Skeletal muscle satellite cell (primary cell): ENCODE measurements around the gene HOXB6.

Experiments
- H3K27me3 ChIP-seq: 2 replicates; pipeline ENCODE4 v1.7.0; 2013; ENCODE audit warnings: low read length; ENCODE audit not compliant: control insufficient read depth, insufficient read depth
- H3K36me3 ChIP-seq: 2 replicates; pipeline ENCODE4 v1.7.0; 2013; ENCODE audit warnings: mild to moderate bottlenecking, control low read depth, low read length; ENCODE audit not compliant: insufficient read depth
- H3K4me1 ChIP-seq: 2 replicates; pipeline ENCODE4 v1.7.0; 2013; ENCODE audit warnings: low read length; ENCODE audit not compliant: control insufficient read depth, insufficient read depth
- H3K4me2 ChIP-seq: 2 replicates; pipeline ENCODE4 v1.7.0; 2013; ENCODE audit warnings: mild to moderate bottlenecking, low read length
- H3K4me3 ChIP-seq: 2 replicates; pipeline ENCODE4 v1.7.0; 2013; ENCODE audit warnings: low read length
- H3K9ac ChIP-seq: 2 replicates; pipeline ENCODE4 v1.7.0; 2013; ENCODE audit warnings: mild to moderate bottlenecking, low read depth, low read length, moderate library complexity
- H3K9me3 ChIP-seq: replicated peaks from 2 replicates; pipeline ENCODE4 v1.7.0; 2013; ENCODE audit warnings: mild to moderate bottlenecking, control low read depth, low read length

Gene HOXB6

DNA sequence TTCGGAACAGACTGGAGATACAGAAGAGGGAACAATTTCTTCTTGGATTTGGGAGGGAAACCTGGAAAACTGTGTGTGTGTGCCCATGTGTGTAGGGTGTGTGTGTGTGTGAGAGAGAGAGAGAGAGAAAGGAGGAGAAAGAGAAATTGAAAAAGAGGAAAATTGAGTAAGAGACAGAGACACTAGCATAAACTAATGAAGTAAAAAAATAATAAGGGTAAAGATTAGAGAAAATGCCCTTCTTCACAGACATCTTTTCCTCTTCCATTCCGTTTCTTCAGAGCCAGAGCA, 46.0 kb downstream of the HOXB6 start:
- peaks cover 43% of the 10 kb centered on the region for H3K4me1 ChIP-seq
- no peak overlapping the region for H3K4me2 ChIP-seq
- no peaks in the 10 kb centered on the region for H3K27me3 ChIP-seq
- peaks cover 16% of the 10 kb centered on the region for H3K36me3 ChIP-seq
- no peak overlapping the region for H3K9ac ChIP-seq
- H3K4me3 ChIP-seq = no peak overlapping the region
- H3K9me3 ChIP-seq = no peaks in the 10 kb centered on the region

GRCh38 chr17:48558057-48558830, 46.5 kb downstream of the HOXB6 start:
- Histone ChIP-seq H3K4me3 (no peak overlapping the region), H3K9me3 (no peaks in the 10 kb centered on the region), H3K4me2 (no peak overlapping the region), H3K27me3 (no peaks in the 10 kb centered on the region), H3K36me3 (peaks cover 16% of the 10 kb centered on the region), H3K9ac (no peak overlapping the region), H3K4me1 (peaks cover 44% of the 10 kb centered on the region)

DNA sequence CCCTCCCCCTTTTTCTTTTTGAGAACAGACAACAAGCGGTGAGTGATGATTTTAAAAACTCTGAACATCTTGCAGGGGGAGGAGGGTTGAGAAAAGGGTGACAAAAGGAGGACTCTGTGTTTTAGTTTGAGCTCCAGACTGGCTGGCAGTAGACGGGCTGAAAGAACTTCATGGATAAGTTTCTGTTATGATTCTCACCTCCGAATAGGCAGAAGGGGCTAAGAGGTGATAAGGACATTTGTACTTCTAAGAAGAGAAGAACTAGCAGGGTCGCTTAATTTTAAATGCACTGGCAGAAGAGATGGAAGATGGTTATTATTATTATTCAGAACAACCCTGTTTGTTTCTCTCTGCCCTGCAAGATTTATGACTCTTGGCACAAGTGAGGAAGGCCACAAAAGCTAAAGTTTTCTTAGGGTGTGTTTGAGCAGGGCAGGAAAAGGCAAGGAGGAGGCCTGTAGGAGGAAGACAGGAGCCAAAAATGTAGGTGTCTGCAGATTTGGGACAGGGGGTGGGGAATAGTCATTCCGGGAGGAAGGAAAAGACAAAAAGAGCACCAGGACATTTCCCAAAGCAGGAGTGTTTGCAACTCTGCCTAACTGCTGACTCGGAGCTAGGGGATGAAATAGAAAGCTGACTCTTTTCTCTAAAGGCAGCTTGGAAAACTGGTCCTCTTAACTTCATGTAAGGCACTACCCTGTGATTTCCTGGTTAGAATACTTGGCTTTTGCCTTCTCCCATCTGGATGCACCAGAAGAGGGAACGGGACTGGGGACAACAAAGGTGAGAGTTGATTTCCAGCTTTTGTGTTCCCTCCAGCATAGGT, 48.0 kb downstream of the HOXB6 start:
- peak overlapping the region; percentile 66 for H3K4me3 ChIP-seq

DNA sequence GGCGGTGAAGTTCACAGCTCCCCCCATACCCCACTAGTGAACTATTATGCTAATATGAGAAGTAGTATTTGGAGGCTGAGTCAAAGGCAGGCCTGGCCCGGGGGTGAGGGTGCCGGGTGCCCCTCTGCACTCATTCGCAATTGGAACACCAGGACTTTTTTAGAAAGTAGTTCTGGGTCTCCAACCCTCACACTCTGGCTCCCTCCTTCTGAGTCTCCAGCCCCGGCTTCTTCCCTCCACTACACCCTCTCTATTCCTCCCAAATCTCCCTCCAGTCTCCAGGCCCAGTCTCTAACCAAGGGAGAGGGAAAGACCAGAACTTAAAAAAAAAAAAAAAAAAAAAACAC, 48.6 kb downstream of the HOXB6 start:
- Histone ChIP-seq H3K4me2 (peak overlapping the region; percentile 93), H3K36me3 (peaks cover 10% of the 10 kb centered on the region), H3K9me3 (no peaks in the 10 kb centered on the region), H3K4me3 (peak overlapping the region; percentile 66), H3K27me3 (no peaks in the 10 kb centered on the region), H3K9ac (peak overlapping the region; percentile 75), H3K4me1 (peaks cover 50% of the 10 kb centered on the region)

More for the DNA sequence above, 48.0 kb downstream of the HOXB6 start:
- Histone ChIP-seq H3K9ac (peak overlapping the region; percentile 75), H3K4me2 (peak overlapping the region; percentile 93), H3K27me3 (no peaks in the 10 kb centered on the region), H3K9me3 (no peaks in the 10 kb centered on the region), H3K4me1 (peaks cover 50% of the 10 kb centered on the region), H3K36me3 (peaks cover 13% of the 10 kb centered on the region)

GRCh38 chr17:48555258-48556228, 49.2 kb downstream of the HOXB6 start:
- H3K36me3 ChIP-seq = peaks cover 11% of the 10 kb centered on the region
- no peaks in the 10 kb centered on the region for H3K9me3 ChIP-seq
- peaks cover 49% of the 10 kb centered on the region for H3K4me1 ChIP-seq
- peak overlapping the region; percentile 66 for H3K4me3 ChIP-seq
- H3K27me3 ChIP-seq = no peaks in the 10 kb centered on the region
- peak overlapping the region; percentile 93 for H3K4me2 ChIP-seq
- peak overlapping the region; percentile 90 for H3K9ac ChIP-seq

GRCh38 chr17:48554412-48555257, 50.2 kb downstream of the HOXB6 start:
- Histone ChIP-seq H3K4me3 (peak overlapping the region; percentile 66), H3K27me3 (no peaks in the 10 kb centered on the region), H3K9me3 (no peaks in the 10 kb centered on the region), H3K4me1 (peaks cover 47% of the 10 kb centered on the region), H3K4me2 (peak overlapping the region; percentile 93), H3K9ac (peak overlapping the region; percentile 90), H3K36me3 (peaks cover 20% of the 10 kb centered on the region)

- H3K4me2 ChIP-seq = peak overlapping the region; percentile 93
- peak overlapping the region; percentile 90 for H3K9ac ChIP-seq
- H3K9me3 ChIP-seq = no peaks in the 10 kb centered on the region
- peak overlapping the region; percentile 66 for H3K4me3 ChIP-seq
- H3K4me1 ChIP-seq = peaks cover 49% of the 10 kb centered on the region
- H3K36me3 ChIP-seq = peaks cover 16% of the 10 kb centered on the region
- no peaks in the 10 kb centered on the region for H3K27me3 ChIP-seq
These were observed 51.0 kb downstream of the HOXB6 start for GRCh38 chr17:48553826-48554225.

- Histone ChIP-seq H3K4me2 (peak overlapping the region; percentile 93), H3K4me1 (peaks cover 54% of the 10 kb centered on the region), H3K9me3 (no peaks in the 10 kb centered on the region), H3K27me3 (no peaks in the 10 kb centered on the region), H3K36me3 (peaks cover 16% of the 10 kb centered on the region), H3K4me3 (peak overlapping the region; percentile 35), H3K9ac (peak overlapping the region; percentile 90)
These were observed 51.6 kb downstream of the HOXB6 start for GRCh38 chr17:48553190-48553547.

DNA sequence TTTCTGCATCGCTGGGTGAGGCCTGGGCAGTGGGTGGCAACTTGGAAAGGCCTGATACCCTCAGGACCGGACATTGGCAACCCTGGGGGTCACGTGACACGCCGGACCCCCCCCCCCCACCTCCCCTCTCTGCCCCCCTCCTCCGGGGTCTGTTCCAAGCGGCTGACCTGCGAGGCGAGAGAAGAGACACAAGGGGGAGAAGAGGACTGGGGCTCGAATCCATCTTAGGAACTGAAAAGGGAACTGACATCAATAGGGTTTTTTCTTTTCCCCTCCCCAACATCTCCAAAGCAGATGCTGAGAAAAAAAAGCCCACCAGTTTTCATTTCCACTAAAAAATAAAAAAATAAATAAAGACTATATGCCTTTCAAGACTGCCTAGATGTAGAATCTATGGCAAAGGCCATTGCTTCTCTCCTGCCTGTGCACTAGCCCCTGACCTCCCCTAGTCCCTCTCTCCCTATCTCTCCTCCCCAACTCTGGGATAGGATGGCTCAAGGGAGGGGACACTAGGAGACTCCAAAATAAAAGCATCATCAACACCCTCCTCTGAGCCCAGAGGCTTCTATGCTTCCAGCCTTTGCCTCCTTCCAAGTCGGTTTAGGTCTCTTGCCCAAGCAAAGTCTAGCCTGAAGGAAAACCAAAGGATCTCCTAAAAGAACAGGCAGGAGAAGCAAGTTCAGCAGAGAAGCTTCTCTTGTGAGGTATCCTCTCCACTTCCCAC, 52.2 kb downstream of the HOXB6 start:
- Histone ChIP-seq H3K9ac (peak overlapping the region; percentile 90), H3K9me3 (no peaks in the 10 kb centered on the region), H3K4me1 (peaks cover 59% of the 10 kb centered on the region), H3K27me3 (no peaks in the 10 kb centered on the region), H3K36me3 (peaks cover 16% of the 10 kb centered on the region), H3K4me2 (peak overlapping the region; percentile 93), H3K4me3 (peak overlapping the region; percentile 35)
